Activated CD4-positive, alpha-beta memory T cell treated with anti-CD3 and anti-CD28 coated beads, Interleukin-2, amount 10 ng/mL, durations not matched to agents 7 days and 5 days (primary cell): Measurements from ENCODE around the gene HEATR9. TPM values are rescaled to one million over a fixed set of nuclear protein-coding genes. Genes with fewer than 3 reads are reported as not detected.
"Not testable (repeated sequence)": the region's sequence is repeated elsewhere in the genome, so short reads cannot be mapped to it uniquely, and the experiment has no call there.

Experiments
- CTCF ChIA-PET: fragments of 350-600 bp; sonication (Branson Sonifier 250); formaldehyde crosslinking; loops from one replicate; lab custom pipeline; 2021; ENCODE audit warnings: antibody characterized with exemption, inconsistent platforms; lab: Charles Lee
- POLR2A ChIA-PET: fragments of 350-600 bp; sonication (Branson Sonifier 250); formaldehyde crosslinking; loops from one replicate; lab custom pipeline; 2021; ENCODE audit warnings: antibody characterized with exemption; lab: Charles Lee
- DNase-seq: peaks from one replicate; pipeline ENCODE4 v3.0.0-alpha.2; 2020
- H3K27ac Mint-ChIP-seq: one replicate; pipeline ENCODE4 v1.8.0; 2021; ENCODE audit warnings: mild to moderate bottlenecking, mixed read lengths
- H3K27me3 Mint-ChIP-seq: one replicate; pipeline ENCODE4 v1.8.0; 2021; ENCODE audit warnings: mixed read lengths
- H3K36me3 Mint-ChIP-seq: one replicate; pipeline ENCODE4 v1.8.0; 2021; ENCODE audit warnings: low read depth, mixed read lengths
- H3K4me1 Mint-ChIP-seq: one replicate; pipeline ENCODE4 v1.8.0; 2021; ENCODE audit warnings: mixed read lengths
- H3K4me3 Mint-ChIP-seq: one replicate; pipeline ENCODE4 v1.8.0; 2021; ENCODE audit warnings: mild to moderate bottlenecking, mixed read lengths
- H3K9me3 Mint-ChIP-seq: one replicate; pipeline ENCODE4 v1.8.0; 2021; ENCODE audit warnings: mixed read lengths
- total RNA-seq, 2 experiments: library from RNA; stranded (reverse); gene quantifications; one replicate each; pipeline ENCODE4 v1.2.3, GENCODE V29; 2021

Gene HEATR9
- total RNA-seq, 2 experiments from 2014 or later = 2.3 to 3.1 TPM

DNA sequence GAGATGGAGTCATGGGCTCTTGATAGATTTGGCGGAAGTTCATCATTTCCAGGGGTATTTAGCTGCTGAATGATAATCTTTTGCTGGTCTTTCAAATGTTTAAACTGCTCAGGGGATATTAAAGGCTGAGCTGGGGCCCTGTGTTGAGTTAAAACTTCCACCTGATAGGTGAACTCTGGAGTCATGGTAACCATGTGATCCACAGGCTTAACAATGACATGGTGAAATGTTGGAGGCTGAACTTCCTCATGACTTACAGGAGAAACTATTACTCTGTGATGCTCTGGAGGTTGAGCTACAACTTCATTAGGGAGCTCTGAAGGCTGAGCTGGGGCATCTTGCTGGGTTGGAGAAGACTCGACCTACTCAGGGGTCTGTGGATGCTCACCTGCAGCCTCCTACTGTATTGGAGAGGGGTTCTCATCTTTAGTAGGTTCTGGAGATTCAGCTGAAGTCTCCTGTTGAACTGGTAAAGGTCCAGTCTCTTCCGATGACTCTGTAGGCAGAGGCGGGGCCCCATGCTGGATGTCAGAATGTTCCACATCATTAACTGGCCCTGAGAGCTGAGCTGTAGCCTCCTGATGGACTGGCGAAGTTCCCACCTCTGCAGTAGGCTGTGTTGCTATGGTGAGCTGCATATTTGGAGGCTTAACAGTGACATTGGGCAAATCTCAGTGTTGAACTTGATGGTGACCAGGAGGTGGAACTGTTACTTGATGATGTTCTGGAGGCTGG is 37.7 kb upstream of the HEATR9 start:
- Mint-ChIP-seq H3K4me3 (no peak overlapping the region), H3K27me3 (no peaks in the 10 kb centered on the region), H3K4me1 (peaks cover 11% of the 10 kb centered on the region), H3K27ac (no peak overlapping the region), H3K36me3 (peaks cover 12% of the 10 kb centered on the region), H3K9me3 (no peaks in the 10 kb centered on the region)
- DNase-seq = no peak
- POLR2A ChIA-PET = interaction anchor here (0.8 to 1.6 kb wide), 3 partner anchors 10 to 16 kb away, joined by 3 to 4 read pairs (median 3); no protein-coding TSS in a partner anchor
- CTCF ChIA-PET = interaction anchor here (0.6 to 1.6 kb wide), 3 partner anchors 10 to 299 kb away, joined by 3 to 4 read pairs (median 3); no protein-coding TSS in a partner anchor

- no peak for DNase-seq
- POLR2A ChIA-PET = no interaction called here
- Mint-ChIP-seq H3K27me3 (no peaks in the 10 kb centered on the region), H3K27ac (no peak overlapping the region), H3K36me3 (peaks cover 9% of the 10 kb centered on the region), H3K4me3 (no peak overlapping the region), H3K4me1 (peaks cover 40% of the 10 kb centered on the region), H3K9me3 (no peaks in the 10 kb centered on the region)
- CTCF ChIA-PET = interaction anchor here (0.9 kb wide), 1 partner anchor 72 kb away, joined by 8 read pairs; no protein-coding TSS in a partner anchor
Observed at GRCh38 chr17:35903451-35903850, 34.8 kb upstream of the HEATR9 start.

DNA sequence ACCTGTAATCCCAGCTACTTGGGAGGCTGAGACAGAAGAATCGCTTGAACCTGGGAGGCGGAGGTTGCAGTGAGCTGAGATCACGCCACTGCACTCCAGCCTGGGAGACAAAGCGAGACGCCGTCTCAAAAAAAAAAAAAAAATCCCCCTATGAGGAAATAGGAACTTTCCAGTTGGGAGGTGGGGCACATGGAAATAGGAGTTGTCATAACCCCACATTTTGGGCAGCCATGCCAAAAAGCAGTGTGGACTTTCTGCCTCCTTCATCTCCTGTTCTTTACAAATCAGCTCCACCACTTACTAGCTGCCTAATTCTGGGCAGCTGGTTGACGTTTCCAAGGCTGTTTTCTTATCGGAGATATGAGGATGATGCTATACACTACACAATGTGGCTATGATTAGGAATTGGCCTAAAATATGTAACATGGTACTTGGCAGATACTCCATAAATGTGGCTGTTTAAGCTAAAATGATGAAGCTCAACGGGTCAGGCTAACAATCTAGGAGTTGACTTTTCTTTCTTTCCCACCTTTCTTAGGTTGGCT is 33.0 kb upstream of the HEATR9 start:
- H3K4me3 Mint-ChIP-seq = no peak overlapping the region
- peaks cover 52% of the 10 kb centered on the region for H3K4me1 Mint-ChIP-seq
- H3K36me3 Mint-ChIP-seq = peaks cover 6% of the 10 kb centered on the region
- DNase-seq = no peak
- ChIA-PET POLR2A (interaction anchor here (1.1 to 5.3 kb wide), 6 partner anchors 11 to 65 kb away, joined by 3 to 79 read pairs (median 8); partner anchors contain the start of genes CCL5 and RDM1), CTCF (interaction anchor here (0.6 to 1.9 kb wide), 5 partner anchors 10 to 102 kb away, joined by 3 to 8 read pairs (median 4); no protein-coding TSS in a partner anchor)
- H3K27ac Mint-ChIP-seq = peak overlapping the region; percentile 85
- no peaks in the 10 kb centered on the region for H3K9me3 Mint-ChIP-seq
- no peaks in the 10 kb centered on the region for H3K27me3 Mint-ChIP-seq

GRCh38 chr17:35900708-35901480 is 32.2 kb upstream of the HEATR9 start:
- no peaks in the 10 kb centered on the region for H3K27me3 Mint-ChIP-seq
- peaks cover 60% of the 10 kb centered on the region for H3K4me1 Mint-ChIP-seq
- ChIA-PET POLR2A (interaction anchor here (1.0 to 5.3 kb wide), 7 partner anchors 11 to 66 kb away, joined by 3 to 79 read pairs (median 6); partner anchors contain the start of genes CCL5 and RDM1), CTCF (interaction anchor here (0.9 to 1.9 kb wide), 6 partner anchors 10 to 92 kb away, joined by 3 to 8 read pairs (median 4); partner anchors contain the start of gene TAF15)
- peak overlapping the region; percentile 47 for H3K4me3 Mint-ChIP-seq
- no peak for DNase-seq
- peak overlapping the region; percentile 85 for H3K27ac Mint-ChIP-seq
- H3K9me3 Mint-ChIP-seq = no peaks in the 10 kb centered on the region
- peaks cover 6% of the 10 kb centered on the region for H3K36me3 Mint-ChIP-seq

GRCh38 chr17:35900280-35900679 is 31.6 kb upstream of the HEATR9 start:
- H3K36me3 Mint-ChIP-seq = peaks cover 6% of the 10 kb centered on the region
- POLR2A ChIA-PET = interaction anchor here (1.0 to 5.3 kb wide), 6 partner anchors 10 to 46 kb away, joined by 4 to 79 read pairs (median 9); partner anchors contain the start of genes CCL5 and RDM1
- H3K27ac Mint-ChIP-seq = peak overlapping the region; percentile 85
- DNase-seq = peak; percentile 45
- H3K4me1 Mint-ChIP-seq = peaks cover 66% of the 10 kb centered on the region
- no peaks in the 10 kb centered on the region for H3K9me3 Mint-ChIP-seq
- no peaks in the 10 kb centered on the region for H3K27me3 Mint-ChIP-seq
- CTCF ChIA-PET = interaction anchor here (0.9 to 1.9 kb wide), 5 partner anchors 14 to 92 kb away, joined by 3 to 8 read pairs (median 4); partner anchors contain the start of gene TAF15
- H3K4me3 Mint-ChIP-seq = peak overlapping the region; percentile 47

DNA sequence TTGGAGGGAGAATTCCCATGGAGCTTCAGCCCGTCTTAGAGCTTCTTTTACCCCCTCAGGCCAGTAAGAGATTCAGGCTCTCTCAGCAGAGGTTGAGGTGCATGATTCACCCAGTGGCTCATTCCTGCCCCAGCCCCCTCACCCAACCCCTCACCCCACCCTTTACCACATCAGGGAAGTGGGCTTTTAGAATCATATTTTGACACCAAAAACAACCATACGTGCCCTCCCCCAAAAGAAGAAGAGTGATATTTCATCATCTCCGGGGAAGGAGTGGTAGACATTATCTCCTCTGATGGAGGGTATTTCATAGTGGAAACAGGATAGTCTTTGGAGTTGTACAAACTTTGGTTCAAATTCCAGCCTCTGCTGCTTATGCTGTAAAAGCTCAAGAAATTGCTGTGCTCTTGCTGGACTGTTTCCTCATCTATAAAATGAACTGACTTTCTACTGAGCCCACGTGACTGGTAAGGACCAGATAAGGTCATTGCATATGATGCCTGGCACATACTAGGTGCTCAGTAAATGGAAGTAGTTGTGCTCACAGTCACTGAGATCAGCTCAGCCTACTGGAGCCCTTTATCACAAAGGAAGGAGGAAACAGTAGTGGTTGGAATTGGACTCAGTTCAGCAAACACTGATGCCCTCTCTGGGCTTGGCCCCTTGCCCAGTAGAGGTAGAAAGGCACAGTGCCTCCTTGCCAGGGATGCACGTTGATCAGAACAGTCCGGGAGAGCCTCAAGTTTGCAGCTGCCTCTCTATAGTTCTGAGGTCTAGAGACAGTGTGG is 29.8 kb upstream of the HEATR9 start:
- H3K4me1 Mint-ChIP-seq = peaks cover 78% of the 10 kb centered on the region
- H3K4me3 Mint-ChIP-seq = peak overlapping the region; percentile 47
- ChIA-PET POLR2A (interaction anchor here (1.1 to 5.3 kb wide), 7 partner anchors 8 to 90 kb away, joined by 3 to 79 read pairs (median 5); partner anchors contain the start of genes CCL5 and RDM1), CTCF (interaction anchor here (1.2 to 1.3 kb wide), 3 partner anchors 10 to 49 kb away, joined by 3 to 5 read pairs (median 4); no protein-coding TSS in a partner anchor)
- H3K9me3 Mint-ChIP-seq = no peaks in the 10 kb centered on the region
- peaks cover 6% of the 10 kb centered on the region for H3K36me3 Mint-ChIP-seq
- H3K27ac Mint-ChIP-seq = peak overlapping the region; percentile 85
- H3K27me3 Mint-ChIP-seq = no peaks in the 10 kb centered on the region
- DNase-seq = peak; percentile 68

DNA sequence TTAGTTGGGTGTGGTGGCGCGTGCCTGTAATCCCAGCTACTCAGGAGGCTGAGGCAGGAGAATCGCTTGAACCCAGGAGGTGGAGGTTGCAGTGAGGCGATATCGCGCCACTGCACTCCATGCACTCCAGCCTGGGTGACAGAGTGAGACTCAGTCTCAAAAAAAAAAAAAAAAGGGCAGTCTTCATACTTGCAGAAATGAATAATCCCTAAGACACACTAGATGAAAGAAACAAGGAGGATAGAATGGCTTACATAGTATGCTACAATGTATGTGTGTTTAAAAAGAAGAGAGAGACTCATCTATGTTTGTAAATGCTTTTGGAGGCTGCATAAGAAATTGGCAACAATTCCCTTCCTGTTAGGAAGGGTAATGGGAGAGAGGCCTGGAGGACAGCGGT is 29.1 kb upstream of the HEATR9 start:
- peak overlapping the region; percentile 85 for H3K27ac Mint-ChIP-seq
- POLR2A ChIA-PET = interaction anchor here (1.5 to 5.3 kb wide), 3 partner anchors 7 to 33 kb away, joined by 10 to 79 read pairs (median 36); partner anchors contain the start of genes CCL5 and RDM1
- H3K36me3 Mint-ChIP-seq = peaks cover 10% of the 10 kb centered on the region
- H3K9me3 Mint-ChIP-seq, H3K27me3 Mint-ChIP-seq, H3K4me3 Mint-ChIP-seq, DNase-seq: not testable (repeated sequence)
- peaks cover 78% of the 10 kb centered on the region for H3K4me1 Mint-ChIP-seq
- CTCF ChIA-PET = interaction anchor here (1.2 to 1.3 kb wide), 2 partner anchors 9 to 25 kb away, joined by 3 to 4 read pairs; no protein-coding TSS in a partner anchor

- H3K27me3 Mint-ChIP-seq = no peaks in the 10 kb centered on the region
- no peaks in the 10 kb centered on the region for H3K9me3 Mint-ChIP-seq
- peaks cover 8% of the 10 kb centered on the region for H3K36me3 Mint-ChIP-seq
- peak; percentile 77 for DNase-seq
- H3K4me3 Mint-ChIP-seq = peak overlapping the region; percentile 52
- ChIA-PET POLR2A (interaction anchor here (0.9 to 9.6 kb wide), 6 partner anchors 10 to 650 kb away, joined by 3 to 228 read pairs (median 4); partner anchors contain the start of genes CCL5 and RDM1), CTCF (interaction anchor here (0.9 to 1.7 kb wide), 6 partner anchors 10 to 87 kb away, joined by 3 to 7 read pairs (median 4); partner anchors contain the start of gene CCL5)
- H3K27ac Mint-ChIP-seq = peak overlapping the region; percentile 98
- H3K4me1 Mint-ChIP-seq = peaks cover 86% of the 10 kb centered on the region
Observed at GRCh38 chr17:35895636-35896587, 27.2 kb upstream of the HEATR9 start.

- Mint-ChIP-seq H3K27ac (no peak overlapping the region), H3K4me1 (peaks cover 86% of the 10 kb centered on the region), H3K4me3 (no peak overlapping the region), H3K9me3 (no peaks in the 10 kb centered on the region), H3K36me3 (peaks cover 4% of the 10 kb centered on the region), H3K27me3 (no peaks in the 10 kb centered on the region)
- POLR2A ChIA-PET = interaction anchor here (0.8 to 9.6 kb wide), 4 partner anchors 12 to 85 kb away, joined by 3 to 228 read pairs (median 4); partner anchors contain the start of genes CCL5 and TAF15
- CTCF ChIA-PET = interaction anchor here (0.7 kb wide), 2 partner anchors 86 to 582 kb away, joined by 3 read pairs; no protein-coding TSS in a partner anchor
- DNase-seq = no peak
Observed at GRCh38 chr17:35894206-35894605, 25.5 kb upstream of the HEATR9 start.

- CTCF ChIA-PET = no interaction called here
Observed at GRCh38 chr17:35893751-35894150, 25.1 kb upstream of the HEATR9 start.

More at GRCh38 chr17:35893751-35894150, 25.1 kb upstream of the HEATR9 start:
- Mint-ChIP-seq H3K4me3 (no peak overlapping the region), H3K4me1 (peaks cover 86% of the 10 kb centered on the region), H3K27me3 (no peaks in the 10 kb centered on the region), H3K9me3 (no peaks in the 10 kb centered on the region), H3K36me3 (peaks cover 7% of the 10 kb centered on the region), H3K27ac (no peak overlapping the region)
- POLR2A ChIA-PET = interaction anchor here (0.8 to 9.6 kb wide), 4 partner anchors 12 to 85 kb away, joined by 3 to 228 read pairs (median 4); partner anchors contain the start of genes CCL5 and TAF15
- DNase-seq = no peak
